ENCODE data around the gene DIO1. TPM values are rescaled to one million over a fixed set of nuclear protein-coding genes. Genes with fewer than 3 reads are reported as not detected.
A peak's percentile ranks its signal among the peaks of the same experiment; 100 is the strongest.

DIO1 gene
- total and polyA plus RNA-seq, 7 donors: not detected

- DNase-seq: no peak
- intact Hi-C loops (cut with DNase I): no loop called here
- Histone ChIP-seq H3K4me3 (no peak overlapping the region), H3K27me3 (no peaks in the 10 kb centered on the region), H3K36me3 (peaks cover 28 to 82% (median 32%) of the 10 kb centered on the region in 4 donors), H3K4me1 (no peaks in the 10 kb centered on the region), H3K9me3 (no peaks in the 10 kb centered on the region), H3K27ac (no peak overlapping the region)
- TF ChIP-seq CTCF (IDR thresholded peaks at IDR 0.05) (peak; percentile 22 to 67 (median 42)), POLR2AphosphoS5 (IDR thresholded peaks at IDR 0.05) (no peak)
Observed at GRCh38 chr1:53860967-53861411, 33.0 kb upstream of the DIO1 start.

- H3K27me3 ChIP-seq: no peaks in the 10 kb centered on the region
- H3K4me1 ChIP-seq: no peaks in the 10 kb centered on the region
- intact Hi-C loops (cut with DNase I): no loop called here
- peaks cover 15 to 77% (median 26%) of the 10 kb centered on the region in 4 donors for H3K36me3 ChIP-seq
- no peak for TF ChIP-seq CTCF (IDR thresholded peaks at IDR 0.05)
- TF ChIP-seq POLR2A (IDR thresholded peaks at IDR 0.05): no peak
- no peak for TF ChIP-seq POLR2AphosphoS5 (IDR thresholded peaks at IDR 0.05)
- no peak for TF ChIP-seq EP300 (IDR thresholded peaks at IDR 0.05)
- 68 to 86% methylated on average over 7 of the region's 7 CpGs for whole genome bisulfite sequencing, 2 donors
- no peak overlapping the region for H3K4me3 ChIP-seq
- H3K27ac ChIP-seq: no peak overlapping the region
- no peaks in the 10 kb centered on the region for H3K9me3 ChIP-seq
- no peak for DNase-seq
Observed at GRCh38 chr1:53862507-53862906, 31.5 kb upstream of the DIO1 start.

GRCh38 chr1:53868565-53868964, 25.4 kb upstream of the DIO1 start:
- no peak for DNase-seq
- H3K36me3 ChIP-seq: peaks cover 6 to 89% (median 24%) of the 10 kb centered on the region in 4 donors
- no peaks in the 10 kb centered on the region for H3K9me3 ChIP-seq
- no peaks in the 10 kb centered on the region for H3K4me1 ChIP-seq
- H3K27me3 ChIP-seq: no peaks in the 10 kb centered on the region
- 24 to 57% methylated on average over 1 of the region's 1 CpG for WGBS, 2 donors
- no peak overlapping the region for H3K4me3 ChIP-seq
- H3K27ac ChIP-seq: no peak overlapping the region
- TF ChIP-seq CTCF (IDR thresholded peaks at IDR 0.05) (no peak), POLR2AphosphoS5 (IDR thresholded peaks at IDR 0.05) (no peak), EP300 (IDR thresholded peaks at IDR 0.05) (no peak), POLR2A (IDR thresholded peaks at IDR 0.05) (no peak)
- intact Hi-C loops (cut with DNase I): no loop called here

GRCh38 chr1:53869454-53870117, 24.4 kb upstream of the DIO1 start:
- H3K9me3 ChIP-seq: no peaks in the 10 kb centered on the region
- WGBS, 2 donors: 81 to 90% methylated on average over 11 of the region's 11 CpGs
- H3K36me3 ChIP-seq: peaks cover 6 to 89% (median 26%) of the 10 kb centered on the region in 4 donors
- no peak for TF ChIP-seq EP300 (IDR thresholded peaks at IDR 0.05)
- no peak for TF ChIP-seq POLR2AphosphoS5 (IDR thresholded peaks at IDR 0.05)
- no peak for TF ChIP-seq CTCF (IDR thresholded peaks at IDR 0.05)
- no peak for TF ChIP-seq POLR2A (IDR thresholded peaks at IDR 0.05)
- H3K27ac ChIP-seq: no peak overlapping the region
- H3K4me1 ChIP-seq: no peaks in the 10 kb centered on the region
- intact Hi-C loops (cut with DNase I): no loop called here
- no peak for DNase-seq
- H3K27me3 ChIP-seq: no peaks in the 10 kb centered on the region
- no peak overlapping the region for H3K4me3 ChIP-seq

- 84 to 85% methylated on average over 4 of the region's 4 CpGs for WGBS, 2 donors
Observed at GRCh38 chr1:53871221-53871620, 22.8 kb upstream of the DIO1 start.

More at GRCh38 chr1:53871221-53871620, 22.8 kb upstream of the DIO1 start:
- Histone ChIP-seq H3K4me1 (no peaks in the 10 kb centered on the region), H3K9me3 (no peaks in the 10 kb centered on the region), H3K27me3 (no peaks in the 10 kb centered on the region), H3K36me3 (peaks cover 1 to 92% (median 26%) of the 10 kb centered on the region in 4 donors), H3K27ac (no peak overlapping the region), H3K4me3 (no peak overlapping the region)
- no peak for DNase-seq
- TF ChIP-seq POLR2AphosphoS5 (IDR thresholded peaks at IDR 0.05) (no peak), CTCF (IDR thresholded peaks at IDR 0.05) (no peak), POLR2A (IDR thresholded peaks at IDR 0.05) (no peak), EP300 (IDR thresholded peaks at IDR 0.05) (no peak)
- intact Hi-C loops (cut with DNase I): no loop called here
